Measurements from ENCODE around the gene GLB1L2. TPM values are rescaled to one million over a fixed set of nuclear protein-coding genes. Genes with fewer than 3 reads are reported as not detected.

The GLB1L2 gene
- polyA plus RNA-seq, 1 of the 3 experiments (the other 2 are of a cell fraction), result 3.4 TPM

DNA sequence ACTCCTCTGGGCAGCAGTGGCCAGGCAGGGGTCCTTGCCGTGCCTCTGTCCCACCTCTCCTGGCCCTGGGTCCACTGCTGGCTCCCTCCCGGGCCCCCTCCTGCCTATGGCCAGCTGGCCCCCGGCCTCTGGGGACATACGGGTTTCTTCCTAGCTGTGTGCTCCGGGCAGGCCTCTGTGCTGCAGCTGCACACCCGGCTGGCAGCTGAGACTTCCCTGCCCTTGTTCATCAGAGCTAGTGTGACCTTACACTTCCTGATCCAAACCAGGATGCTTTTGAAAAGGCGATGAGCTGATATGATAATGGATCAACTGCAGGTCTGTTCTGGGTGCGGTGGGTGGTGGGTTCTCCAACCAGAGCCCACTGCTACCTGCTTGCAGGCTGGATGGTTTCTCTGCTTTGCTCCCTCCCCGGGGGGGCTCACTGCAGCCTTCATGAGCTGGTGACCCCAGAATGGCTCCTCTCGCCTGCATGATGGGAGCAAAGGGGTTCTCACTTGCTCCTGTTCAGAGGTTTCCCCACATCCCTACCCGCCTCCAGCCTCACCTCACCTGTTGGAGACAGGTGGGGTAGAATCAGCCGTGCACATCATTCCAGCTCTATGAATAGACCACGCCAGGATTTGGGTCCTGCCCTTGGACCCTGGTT lies 67.0 kb downstream of the GLB1L2 start:
- H4K20me1 ChIP-seq (ENCODE audit: insufficient read depth), result no peaks in the 10 kb centered on the region
- no peak overlapping the region for H3K4me3 ChIP-seq (ENCODE audit: low read depth in 2 of 2, low read length in 1 of 2)
- H3K36me3 ChIP-seq (replicated peaks in 1 of 2; ENCODE audit: control insufficient read depth in 1 of 2, insufficient read depth in 2 of 2, low read length in 1 of 2), result no peaks in the 10 kb centered on the region
- ChIA-PET POLR2A (interaction anchor here (1.0 to 1.2 kb wide), 3 partner anchors 13 to 99 kb away, joined by 3 to 5 read pairs (median 3); partner anchors contain the start of gene B3GAT1), CTCF (interaction anchor here (0.7 to 1.0 kb wide), 3 partner anchors 17 to 180 kb away, joined by 3 read pairs; no protein-coding TSS in a partner anchor)
- WGBS (ENCODE audit: low lambda C conversion rate), result 16% methylated on average over 5 of the region's 13 CpGs
- H3K9me2 ChIP-seq, result no peaks in the 10 kb centered on the region
- H3K79me2 ChIP-seq (ENCODE audit: insufficient read depth), result no peaks in the 10 kb centered on the region
- no peaks in the 10 kb centered on the region for H3K27me3 ChIP-seq (ENCODE audit: insufficient read depth)
- H3K9ac ChIP-seq, result no peak overlapping the region
- peak; percentile 79 for DNase-seq
- H2AFZ ChIP-seq (ENCODE audit: low read depth), result no peak overlapping the region
- no peaks in the 10 kb centered on the region for H3K9me3 ChIP-seq
- peaks cover 0 to 15% of the 10 kb centered on the region in 2 experiments; a peak in 1 of 4 replicates for H3K4me1 ChIP-seq (ENCODE audit: control insufficient read depth in 1 of 2, insufficient read depth in 2 of 2, low read depth in 1 of 2, low read length in 1 of 2)
- no peak overlapping the region for H3K4me2 ChIP-seq
- no peaks in the 10 kb centered on the region for H3F3A ChIP-seq (replicated peaks; ENCODE audit: insufficient read depth)
- no peak overlapping the region for H3K27ac ChIP-seq (ENCODE audit: low read depth in 2 of 2, low read length in 1 of 2)
- no peak for TF ChIP-seq JUND (IDR thresholded peaks at IDR 0.05)
- TF ChIP-seq FOXJ3 (CRISPR knock-in tag; IDR thresholded peaks at IDR 0.05), result peak; percentile 35; the same call in 1 of the 2 replicates
- TF ChIP-seq GATA2 (CRISPR knock-in tag; IDR thresholded peaks at IDR 0.05), result peak; percentile 78

DNA sequence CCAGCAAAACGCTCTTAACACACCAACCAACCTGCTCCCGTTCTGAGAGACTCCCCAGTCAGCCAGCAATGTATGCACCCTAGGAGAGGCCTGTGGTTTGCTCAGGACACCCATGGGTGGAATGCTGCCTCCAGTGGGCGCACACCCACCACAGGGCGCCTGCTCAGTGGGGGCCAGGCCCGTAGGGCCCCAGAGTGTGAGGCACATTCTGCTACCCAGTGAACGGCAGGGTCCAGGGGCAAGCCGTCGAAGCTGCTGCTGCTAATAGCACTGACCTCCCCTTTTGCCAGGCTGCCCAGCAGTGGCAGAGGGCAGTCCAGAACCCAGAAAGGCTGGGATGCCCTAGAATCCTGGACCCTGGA lies 67.5 kb downstream of the GLB1L2 start:
- H3K9ac ChIP-seq, result no peak overlapping the region
- no peaks in the 10 kb centered on the region for H3K79me2 ChIP-seq (ENCODE audit: insufficient read depth)
- TF ChIP-seq GATA2 (CRISPR knock-in tag; IDR thresholded peaks at IDR 0.05) (no peak), SMC3 (IDR thresholded peaks at IDR 0.05; ENCODE audit: low read depth, low read length) (no peak), RFX5 (IDR thresholded peaks at IDR 0.05; ENCODE audit: low read length) (no peak), JUND (IDR thresholded peaks at IDR 0.05) (no peak), MXI1 (IDR thresholded peaks at IDR 0.05; ENCODE audit: low read depth, low read length) (no peak), RCOR1 (IDR thresholded peaks at IDR 0.05; ENCODE audit: low read length) (no peak), CHD2 (IDR thresholded peaks at IDR 0.05; ENCODE audit: low read length, partially characterized antibody) (no peak), CTCF (IDR thresholded peaks at IDR 0.05) (no peak), GABPA (IDR thresholded peaks at IDR 0.05; ENCODE audit: low read depth) (no peak), RAD21 (IDR thresholded peaks at IDR 0.05; ENCODE audit: low read length) (no peak), MEF2A (IDR thresholded peaks at IDR 0.05; ENCODE audit: borderline replicate concordance, low read depth) (no peak), FOSL2 (IDR thresholded peaks at IDR 0.05; ENCODE audit: borderline replicate concordance, low read depth) (no peak)
- TF ChIP-seq, protein P1, sequence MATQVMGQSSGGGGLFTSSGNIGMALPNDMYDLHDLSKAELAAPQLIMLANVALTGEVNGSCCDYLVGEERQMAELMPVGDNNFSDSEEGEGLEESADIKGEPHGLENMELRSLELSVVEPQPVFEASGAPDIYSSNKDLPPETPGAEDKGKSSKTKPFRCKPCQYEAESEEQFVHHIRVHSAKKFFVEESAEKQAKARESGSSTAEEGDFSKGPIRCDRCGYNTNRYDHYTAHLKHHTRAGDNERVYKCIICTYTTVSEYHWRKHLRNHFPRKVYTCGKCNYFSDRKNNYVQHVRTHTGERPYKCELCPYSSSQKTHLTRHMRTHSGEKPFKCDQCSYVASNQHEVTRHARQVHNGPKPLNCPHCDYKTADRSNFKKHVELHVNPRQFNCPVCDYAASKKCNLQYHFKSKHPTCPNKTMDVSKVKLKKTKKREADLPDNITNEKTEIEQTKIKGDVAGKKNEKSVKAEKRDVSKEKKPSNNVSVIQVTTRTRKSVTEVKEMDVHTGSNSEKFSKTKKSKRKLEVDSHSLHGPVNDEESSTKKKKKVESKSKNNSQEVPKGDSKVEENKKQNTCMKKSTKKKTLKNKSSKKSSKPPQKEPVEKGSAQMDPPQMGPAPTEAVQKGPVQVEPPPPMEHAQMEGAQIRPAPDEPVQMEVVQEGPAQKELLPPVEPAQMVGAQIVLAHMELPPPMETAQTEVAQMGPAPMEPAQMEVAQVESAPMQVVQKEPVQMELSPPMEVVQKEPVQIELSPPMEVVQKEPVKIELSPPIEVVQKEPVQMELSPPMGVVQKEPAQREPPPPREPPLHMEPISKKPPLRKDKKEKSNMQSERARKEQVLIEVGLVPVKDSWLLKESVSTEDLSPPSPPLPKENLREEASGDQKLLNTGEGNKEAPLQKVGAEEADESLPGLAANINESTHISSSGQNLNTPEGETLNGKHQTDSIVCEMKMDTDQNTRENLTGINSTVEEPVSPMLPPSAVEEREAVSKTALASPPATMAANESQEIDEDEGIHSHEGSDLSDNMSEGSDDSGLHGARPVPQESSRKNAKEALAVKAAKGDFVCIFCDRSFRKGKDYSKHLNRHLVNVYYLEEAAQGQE (IDR thresholded peaks at IDR 0.05; ENCODE audit: low read depth, low read length), result no peak
- TF ChIP-seq, protein P2, sequence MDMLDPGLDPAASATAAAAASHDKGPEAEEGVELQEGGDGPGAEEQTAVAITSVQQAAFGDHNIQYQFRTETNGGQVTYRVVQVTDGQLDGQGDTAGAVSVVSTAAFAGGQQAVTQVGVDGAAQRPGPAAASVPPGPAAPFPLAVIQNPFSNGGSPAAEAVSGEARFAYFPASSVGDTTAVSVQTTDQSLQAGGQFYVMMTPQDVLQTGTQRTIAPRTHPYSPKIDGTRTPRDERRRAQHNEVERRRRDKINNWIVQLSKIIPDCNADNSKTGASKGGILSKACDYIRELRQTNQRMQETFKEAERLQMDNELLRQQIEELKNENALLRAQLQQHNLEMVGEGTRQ (IDR thresholded peaks at IDR 0.05; ENCODE audit: borderline replicate concordance, low read depth, low read length), result no peak
- H3F3A ChIP-seq (replicated peaks; ENCODE audit: insufficient read depth), result no peaks in the 10 kb centered on the region
- DNase-seq, result no peak
- WGBS (ENCODE audit: low lambda C conversion rate), result 0% methylated on average over 1 of the region's 8 CpGs
- no peaks in the 10 kb centered on the region for H3K36me3 ChIP-seq (replicated peaks in 1 of 2; ENCODE audit: control insufficient read depth in 1 of 2, insufficient read depth in 2 of 2, low read length in 1 of 2)
- ChIA-PET POLR2A (interaction anchor here (1.0 to 1.2 kb wide), 2 partner anchors 12 to 13 kb away, joined by 3 to 5 read pairs; partner anchors contain the start of gene B3GAT1), CTCF (interaction anchor here (0.9 to 1.0 kb wide), 2 partner anchors 17 to 39 kb away, joined by 3 read pairs; no protein-coding TSS in a partner anchor)
- H3K4me2 ChIP-seq, result no peak overlapping the region
- peaks cover 0 to 15% of the 10 kb centered on the region in 2 experiments; a peak in 1 of 4 replicates for H3K4me1 ChIP-seq (ENCODE audit: control insufficient read depth in 1 of 2, insufficient read depth in 2 of 2, low read depth in 1 of 2, low read length in 1 of 2)
- no peaks in the 10 kb centered on the region for H3K9me2 ChIP-seq
- no peaks in the 10 kb centered on the region for H3K27me3 ChIP-seq (ENCODE audit: insufficient read depth)
- no peak overlapping the region for H3K27ac ChIP-seq (ENCODE audit: low read depth in 2 of 2, low read length in 1 of 2)
- H3K4me3 ChIP-seq (ENCODE audit: low read depth in 2 of 2, low read length in 1 of 2), result no peak overlapping the region
- H2AFZ ChIP-seq (ENCODE audit: low read depth), result no peak overlapping the region
- no peaks in the 10 kb centered on the region for H4K20me1 ChIP-seq (ENCODE audit: insufficient read depth)
- H3K9me3 ChIP-seq, result no peaks in the 10 kb centered on the region
